LNCaP clone FGC (cell line): ENCODE measurements around the gene OR56A3.

Experiments used
- DNase-seq: peaks from one replicate; pipeline ENCODE4 v3.0.0-alpha.2; 2011; ENCODE audit warnings: low read depth
- H3K4me3 ChIP-seq: 2 replicates; pipeline ENCODE4 v1.5.1; 2011; ENCODE audit warnings: mild to moderate bottlenecking, low read depth, low read length, control low read depth
- CTCF ChIP-seq: IDR thresholded peaks from 2 replicates; pipeline ENCODE4 v1.5.1; 2012; ENCODE audit warnings: mild to moderate bottlenecking; ENCODE audit not compliant: control insufficient read depth, insufficient read depth; ENCODE audit errors: extremely low read depth

The OR56A3 gene, protein sequence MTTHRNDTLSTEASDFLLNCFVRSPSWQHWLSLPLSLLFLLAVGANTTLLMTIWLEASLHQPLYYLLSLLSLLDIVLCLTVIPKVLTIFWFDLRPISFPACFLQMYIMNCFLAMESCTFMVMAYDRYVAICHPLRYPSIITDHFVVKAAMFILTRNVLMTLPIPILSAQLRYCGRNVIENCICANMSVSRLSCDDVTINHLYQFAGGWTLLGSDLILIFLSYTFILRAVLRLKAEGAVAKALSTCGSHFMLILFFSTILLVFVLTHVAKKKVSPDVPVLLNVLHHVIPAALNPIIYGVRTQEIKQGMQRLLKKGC

DNA sequence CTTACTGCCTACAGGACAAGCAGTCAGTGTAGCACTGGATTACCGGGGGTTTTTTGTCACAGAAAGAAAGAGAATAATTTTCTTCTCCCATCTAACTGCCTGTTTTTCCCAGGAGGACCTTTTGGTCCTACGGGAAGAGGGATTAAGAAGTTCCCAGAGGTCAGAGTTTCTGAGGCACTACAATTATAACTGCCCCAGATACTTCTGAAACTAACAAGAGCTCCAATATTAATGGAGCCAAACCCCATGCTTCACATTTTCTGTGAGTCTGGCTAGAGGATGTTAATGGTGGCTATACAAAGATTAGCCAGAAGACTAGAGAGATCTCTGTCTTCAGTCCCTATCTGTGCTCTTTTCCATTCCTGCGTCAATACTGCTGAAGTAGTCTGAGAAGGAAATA is at the start of gene OR56A3:
TSS of gene OR56A3 (plus strand) at position 301 of the 400 bp plus-strand sequence. CDS start 5,096 bp downstream, outside the sequence.
- no peak for DNase-seq
- no peak for TF ChIP-seq CTCF
- H3K4me3 ChIP-seq = no peak within 1 kb of the TSS

DNA sequence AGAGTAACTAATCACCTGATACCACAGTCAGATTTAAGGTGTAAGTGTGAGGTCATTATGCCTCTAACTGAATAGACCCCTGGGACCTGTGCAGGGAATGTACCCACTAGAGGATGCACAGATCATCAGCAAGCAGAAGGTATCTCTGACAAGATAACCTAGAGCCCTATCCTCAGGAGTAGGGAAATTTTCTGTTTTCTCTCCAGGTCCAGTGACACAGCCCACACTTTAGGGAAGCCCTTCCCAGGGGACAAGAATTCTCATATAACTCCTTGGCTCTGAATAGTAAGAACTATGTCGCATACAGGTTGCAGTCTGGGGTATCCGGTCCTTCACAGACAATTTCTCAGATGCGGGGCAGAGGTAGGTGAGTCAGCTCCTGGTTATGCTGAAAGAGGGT is 49.1 kb upstream of the OR56A3 start, which contains the start of gene OR52E5:
TSS of gene OR52E5 (plus strand) at position 301 of the 400 bp plus-strand sequence. CDS start 7,569 bp downstream, outside the sequence.
- DNase-seq = no peak
- no peak for TF ChIP-seq CTCF
- H3K4me3 ChIP-seq = no peak within 1 kb of the TSS

DNA sequence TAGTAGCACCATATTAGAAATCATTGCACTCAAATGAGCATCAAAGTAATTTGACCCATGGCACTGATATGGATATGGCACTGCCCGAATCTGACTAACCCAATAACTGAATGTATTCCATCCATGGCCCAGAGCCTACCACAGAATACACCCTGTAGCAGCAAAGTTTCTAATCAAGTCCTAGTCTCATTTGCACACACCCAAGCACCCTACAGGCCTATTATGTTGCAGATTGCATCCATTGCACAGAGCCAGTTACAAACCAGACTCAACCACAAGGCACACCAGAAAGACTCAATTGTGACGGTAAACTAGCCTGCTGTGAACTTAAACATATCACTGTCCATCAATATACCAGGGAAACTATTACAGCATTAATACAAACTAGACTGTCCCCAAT is 42.5 kb upstream of the OR56A3 start:
- no peak for DNase-seq
- no peak for TF ChIP-seq CTCF
- no peak overlapping the region for H3K4me3 ChIP-seq

GRCh38 chr11:5910540-5910939 is 31.5 kb upstream of the OR56A3 start:
- TF ChIP-seq CTCF = no peak
- no peak for DNase-seq
- H3K4me3 ChIP-seq = no peak overlapping the region

- no peak overlapping the region for H3K4me3 ChIP-seq
- DNase-seq = no peak
- no peak for TF ChIP-seq CTCF
Observed at GRCh38 chr11:5922749-5923426, 19.2 kb upstream of the OR56A3 start.

DNA sequence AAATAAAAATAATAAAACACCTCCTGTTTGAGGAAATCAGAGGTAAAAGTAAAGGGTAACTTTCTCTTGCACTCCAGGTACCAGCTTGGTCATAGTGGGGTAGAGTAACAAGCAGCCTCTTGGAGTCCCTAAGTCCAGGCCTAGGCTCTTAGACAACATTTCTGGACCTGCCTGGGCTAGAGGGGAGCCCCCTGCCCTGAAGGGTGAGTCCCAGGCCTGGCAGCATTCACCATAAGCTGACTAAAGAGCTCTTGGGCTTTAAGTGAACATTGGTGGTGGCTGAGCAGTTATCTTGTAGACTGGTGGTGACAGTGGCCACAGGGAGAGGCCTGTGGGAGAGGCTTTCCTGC is 18.6 kb upstream of the OR56A3 start:
- no peak for TF ChIP-seq CTCF
- no peak overlapping the region for H3K4me3 ChIP-seq
- no peak for DNase-seq
